OCI-LY1 (cell line): ENCODE measurements around the gene MKNK1.

Experiments
- H2AFZ ChIP-seq: fragments of 200-600 bp; sonication (generic), shearing (Covaris generic); 2 replicates; pipeline ENCODE4 v1.6.0; 2014; ENCODE audit warnings: antibody characterized with exemption, mild to moderate bottlenecking, low read length
- H3F3A ChIP-seq: fragments of 200-600 bp; sonication (generic), shearing (Covaris generic); 2 replicates; pipeline ENCODE4 v1.6.0; 2014; ENCODE audit warnings: mild to moderate bottlenecking, antibody characterized with exemption, low read length, moderate library complexity; ENCODE audit not compliant: insufficient read depth
- H3K27ac ChIP-seq: fragments of 200-600 bp; sonication (generic); 2 replicates; pipeline ENCODE4 v1.5.1; 2014; ENCODE audit warnings: low read length, mixed run types, mild to moderate bottlenecking, low read depth; ENCODE audit not compliant: poor library complexity, severe bottlenecking
- H3K27me3 ChIP-seq: fragments of 200-600 bp; sonication (generic); 2 replicates; pipeline ENCODE4 v1.6.0; 2014; ENCODE audit warnings: antibody characterized with exemption, mild to moderate bottlenecking, low read length, moderate library complexity; ENCODE audit not compliant: insufficient read depth
- H3K36me3 ChIP-seq: fragments of 200-600 bp; sonication (generic); 2 replicates; pipeline ENCODE4 v1.6.1; 2014; ENCODE audit warnings: mild to moderate bottlenecking, antibody characterized with exemption, low read length, moderate library complexity, mixed read lengths; ENCODE audit not compliant: insufficient read depth
- H3K4me1 ChIP-seq: fragments of 200-600 bp; sonication (generic); 2 replicates; pipeline ENCODE4 v1.5.1; 2014; ENCODE audit warnings: mild to moderate bottlenecking, low read length, moderate library complexity; ENCODE audit not compliant: insufficient read depth, severe bottlenecking
- H3K4me2 ChIP-seq: fragments of 200-600 bp; sonication (generic), shearing (Covaris generic); 2 replicates; pipeline ENCODE4 v1.6.1; 2014; ENCODE audit warnings: low read length
- H3K4me3 ChIP-seq: fragments of 200-600 bp; sonication (generic); 2 replicates; pipeline ENCODE4 v1.5.1; 2014; ENCODE audit warnings: low read length, low read depth, mild to moderate bottlenecking, mixed read lengths; ENCODE audit not compliant: poor library complexity, severe bottlenecking
- H3K79me2 ChIP-seq: fragments of 200-600 bp; shearing (Covaris generic); 2 replicates; pipeline ENCODE4 v1.6.1; 2016; ENCODE audit warnings: mixed run types, low read length, mixed read lengths; ENCODE audit not compliant: insufficient read depth
- H3K9ac ChIP-seq: fragments of 200-600 bp; sonication (generic), shearing (Covaris generic); 2 replicates; pipeline ENCODE4 v1.6.1; 2014; ENCODE audit warnings: mild to moderate bottlenecking, low read length, mixed read lengths
- H3K9me2 ChIP-seq: fragments of 200-600 bp; sonication (generic), shearing (Covaris generic); 2 replicates; pipeline ENCODE4 v1.6.1; 2014; ENCODE audit warnings: low read depth, mild to moderate bottlenecking, low read length, mixed read lengths
- H3K9me3 ChIP-seq: fragments of 200-600 bp; shearing (Covaris generic); 2 replicates; pipeline ENCODE4 v1.6.1; 2014; ENCODE audit warnings: low read length, mixed read lengths
- H4K20me1 ChIP-seq: fragments of 200-600 bp; sonication (generic), shearing (Covaris generic); 2 replicates; pipeline ENCODE4 v1.6.0; 2016; ENCODE audit warnings: mild to moderate bottlenecking, low read length; ENCODE audit not compliant: insufficient read depth
- CTCF ChIP-seq: fragments of 200-600 bp; sonication (generic), shearing (Covaris generic); IDR thresholded peaks from 2 replicates; pipeline ENCODE4 v1.5.1; 2017; ENCODE audit warnings: mild to moderate bottlenecking, antibody characterized with exemption, low read length, moderate library complexity, mixed read lengths
- EZH2 ChIP-seq: fragments of 200-600 bp; sonication (generic), shearing (Covaris generic); IDR thresholded peaks from 2 replicates; pipeline ENCODE4 v1.8.0; 2017; ENCODE audit warnings: borderline replicate concordance, mixed run types, mild to moderate bottlenecking, antibody characterized with exemption, low read length, moderate library complexity, mixed read lengths

The MKNK1 gene

GRCh38 chr1:46544561-46545240 is 59.4 kb downstream of the MKNK1 start:
- Histone ChIP-seq H3K4me2 (no peak overlapping the region), H3K4me3 (no peak overlapping the region), H3K9ac (no peak overlapping the region), H3K9me2 (no peaks in the 10 kb centered on the region), H3F3A (no peaks in the 10 kb centered on the region), H3K9me3 (no peaks in the 10 kb centered on the region), H4K20me1 (no peaks in the 10 kb centered on the region), H3K27ac (no peak overlapping the region), H3K4me1 (no peaks in the 10 kb centered on the region), H3K36me3 (no peaks in the 10 kb centered on the region), H3K27me3 (no peaks in the 10 kb centered on the region), H2AFZ (no peak overlapping the region), H3K79me2 (no peaks in the 10 kb centered on the region)
- TF ChIP-seq CTCF (no peak), EZH2 (no peak)

GRCh38 chr1:46543761-46544560 is 60.1 kb downstream of the MKNK1 start:
- no peak overlapping the region for H3K27ac ChIP-seq
- H3F3A ChIP-seq = no peaks in the 10 kb centered on the region
- H3K9me3 ChIP-seq = no peaks in the 10 kb centered on the region
- no peak overlapping the region for H3K4me2 ChIP-seq
- H2AFZ ChIP-seq = no peak overlapping the region
- H3K9ac ChIP-seq = no peak overlapping the region
- H3K9me2 ChIP-seq = no peaks in the 10 kb centered on the region
- H3K4me1 ChIP-seq = no peaks in the 10 kb centered on the region
- H3K79me2 ChIP-seq = no peaks in the 10 kb centered on the region
- TF ChIP-seq EZH2 = no peak
- TF ChIP-seq CTCF = no peak
- H3K4me3 ChIP-seq = no peak overlapping the region
- no peaks in the 10 kb centered on the region for H4K20me1 ChIP-seq
- no peaks in the 10 kb centered on the region for H3K36me3 ChIP-seq
- no peaks in the 10 kb centered on the region for H3K27me3 ChIP-seq

GRCh38 chr1:46543382-46543760 is 60.7 kb downstream of the MKNK1 start:
- Histone ChIP-seq H3K27me3 (no peaks in the 10 kb centered on the region), H3K9me3 (no peaks in the 10 kb centered on the region), H3K9me2 (no peaks in the 10 kb centered on the region), H3K9ac (no peak overlapping the region), H3K4me1 (no peaks in the 10 kb centered on the region), H2AFZ (no peak overlapping the region), H3K4me3 (no peak overlapping the region), H3K79me2 (no peaks in the 10 kb centered on the region), H3K27ac (no peak overlapping the region), H3K36me3 (no peaks in the 10 kb centered on the region), H3F3A (no peaks in the 10 kb centered on the region), H3K4me2 (no peak overlapping the region), H4K20me1 (no peaks in the 10 kb centered on the region)
- no peak for TF ChIP-seq CTCF
- no peak for TF ChIP-seq EZH2
